HFF-Myc (cell line): ENCODE measurements around the gene DBX1.

Source experiments
- DNase-seq: peaks from one replicate; pipeline ENCODE4 v3.0.0-alpha.2; 2011; ENCODE audit warnings: low read depth; ENCODE audit errors: extremely low read depth
- H3K4me3 ChIP-seq: replicated peaks from 2 replicates; pipeline ENCODE4 v1.5.1; 2011; ENCODE audit warnings: low read depth, mild to moderate bottlenecking, control low read depth, low read length
- CTCF ChIP-seq: IDR thresholded peaks from 2 replicates; pipeline ENCODE4 v1.5.1; 2012; ENCODE audit warnings: mild to moderate bottlenecking, low read depth, low read length, control low read depth; ENCODE audit errors: missing control alignments

The DBX1 gene

GRCh38 chr11:20159466-20160381 is 551 bp downstream of the DBX1 start:
- H3K4me3 ChIP-seq, result no peak overlapping the region
- TF ChIP-seq CTCF, result no peak
- DNase-seq, result no peak

- TF ChIP-seq CTCF, result no peak
- DNase-seq, result peak; percentile 21
- H3K4me3 ChIP-seq, result no peak overlapping the region
Observed at GRCh38 chr11:20158597-20159257, 1.5 kb downstream of the DBX1 start.

GRCh38 chr11:20157728-20158127 is 2.5 kb downstream of the DBX1 start:
- TF ChIP-seq CTCF, result no peak
- DNase-seq, result no peak

GRCh38 chr11:20156876-20157613 is 3.2 kb downstream of the DBX1 start:
- H3K4me3 ChIP-seq, result no peak overlapping the region
- no peak for DNase-seq
- TF ChIP-seq CTCF, result no peak

More at GRCh38 chr11:20157728-20158127, 2.5 kb downstream of the DBX1 start:
- H3K4me3 ChIP-seq, result no peak overlapping the region

GRCh38 chr11:20156280-20156875 is 3.9 kb downstream of the DBX1 start:
- DNase-seq, result no peak
- H3K4me3 ChIP-seq, result no peak overlapping the region
- TF ChIP-seq CTCF, result no peak

GRCh38 chr11:20155683-20156279 is 4.5 kb downstream of the DBX1 start:
- DNase-seq, result no peak
- TF ChIP-seq CTCF, result no peak
- no peak overlapping the region for H3K4me3 ChIP-seq
